Measurements from ENCODE around the gene CGB3. TPM values are rescaled to one million over a fixed set of nuclear protein-coding genes. Genes with fewer than 3 reads are reported as not detected.
"Not testable (repeated sequence)": the region's sequence is repeated elsewhere in the genome, so short reads cannot be mapped to it uniquely, and the experiment has no call there.

CGB3 gene
- not detected for total RNA-seq

DNA sequence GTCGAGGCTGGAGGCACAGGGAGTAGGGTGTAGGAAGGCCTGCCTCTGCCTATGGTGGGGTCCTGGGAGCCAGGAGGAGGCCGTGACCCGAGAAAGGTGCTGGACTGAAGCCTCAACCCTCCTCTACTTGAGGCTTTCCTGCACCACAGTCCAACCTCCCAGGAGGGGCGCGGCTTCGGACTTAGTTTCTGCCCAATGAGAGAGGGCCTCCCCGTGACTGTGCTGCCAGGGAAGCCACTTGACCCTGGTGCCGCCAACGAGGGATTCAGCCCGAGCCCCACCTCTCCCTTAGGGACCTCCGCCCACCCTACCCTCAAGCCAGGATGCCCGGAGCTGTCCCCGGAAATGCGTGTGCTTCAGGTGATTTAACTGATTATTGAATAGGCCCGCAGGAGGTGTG lies at the start of gene CGB3:
CGB3 (minus strand) TSS at position 101 of the 400 bp plus-strand sequence. CDS start 362 bp downstream, outside the sequence.
- H3K36me3 Mint-ChIP-seq (ENCODE audit: low read depth); H3K4me3 Mint-ChIP-seq; H3K9me3 Mint-ChIP-seq; CTCF ChIA-PET; POLR2A ChIA-PET; DNase-seq; H3K27ac Mint-ChIP-seq: not testable (repeated sequence)
- Mint-ChIP-seq H3K27me3 (peaks cover 14% of the 10 kb centered on the region), H3K4me1 (peaks cover 16% of the 10 kb centered on the region)

DNA sequence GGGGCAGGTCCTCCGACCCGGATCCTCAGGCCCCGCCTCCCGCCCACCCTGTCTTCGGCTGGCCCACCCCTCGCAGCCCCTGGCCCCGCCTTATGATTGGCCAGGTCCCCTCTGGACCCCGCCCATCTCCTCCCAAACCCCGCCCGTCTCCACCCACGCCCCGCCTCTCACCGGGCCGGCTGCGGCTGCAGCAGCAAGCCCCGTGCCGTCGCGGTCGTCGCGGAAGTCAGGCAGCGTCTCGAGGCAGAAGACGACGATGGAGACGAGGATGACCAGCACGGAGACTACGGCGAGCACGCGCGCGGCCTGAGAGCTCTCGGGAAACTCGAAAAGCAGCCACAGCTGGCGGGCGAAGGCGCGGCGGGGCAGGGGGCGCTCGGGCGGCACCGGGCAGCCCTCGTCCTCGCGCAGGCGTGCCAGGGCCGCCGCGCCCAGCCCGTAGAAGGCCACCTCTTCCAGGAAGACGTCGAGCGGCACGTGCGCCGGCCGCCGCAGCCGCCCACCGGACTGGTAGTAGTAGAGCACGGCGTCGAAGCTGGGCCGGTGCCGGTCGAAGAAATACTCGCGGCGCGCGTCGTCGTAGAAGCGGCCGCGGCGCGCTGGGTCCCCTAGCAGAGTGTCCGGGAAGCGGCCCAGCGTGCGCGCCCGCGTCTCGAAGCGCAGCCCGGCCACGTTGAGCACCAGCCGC lies 47.9 kb upstream of the CGB3 start:
- no peak overlapping the region for H3K27ac Mint-ChIP-seq
- peaks cover 6% of the 10 kb centered on the region for H3K9me3 Mint-ChIP-seq
- CTCF ChIA-PET = interaction anchor here (0.6 kb wide), 1 partner anchor 186 kb away, joined by 6 read pairs; no protein-coding TSS in a partner anchor
- H3K4me3 Mint-ChIP-seq = no peak overlapping the region
- peaks cover 54% of the 10 kb centered on the region for H3K27me3 Mint-ChIP-seq
- peaks cover 7% of the 10 kb centered on the region for H3K36me3 Mint-ChIP-seq (ENCODE audit: low read depth)
- POLR2A ChIA-PET = no interaction called here
- no peak for DNase-seq
- H3K4me1 Mint-ChIP-seq = peaks cover 11% of the 10 kb centered on the region

DNA sequence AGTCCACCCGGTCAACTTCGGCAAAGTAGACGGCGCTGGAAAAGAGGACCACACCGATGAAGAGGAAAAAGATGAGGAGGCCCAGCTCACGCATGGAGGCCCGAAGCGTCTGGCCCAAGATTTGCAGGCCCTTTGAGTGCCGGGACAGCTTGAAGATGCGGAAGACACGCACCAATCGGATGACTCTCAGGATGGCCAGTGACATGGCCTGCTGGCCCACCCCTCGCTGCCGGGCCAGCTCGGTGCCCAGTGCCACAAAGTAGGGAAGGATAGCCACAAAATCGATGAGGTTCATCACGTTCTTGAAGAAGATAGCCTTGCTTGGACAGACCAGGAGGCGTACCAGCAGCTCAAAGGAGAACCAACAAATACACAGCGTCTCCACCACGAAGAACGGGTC lies 46.3 kb upstream of the CGB3 start:
- CTCF ChIA-PET = interaction anchor here (0.5 to 2.0 kb wide), 5 partner anchors 18 to 77 kb away, joined by 3 to 4 read pairs (median 3); partner anchors contain the start of genes GYS1 and RUVBL2
- Mint-ChIP-seq H3K9me3 (peaks cover 6% of the 10 kb centered on the region), H3K4me1 (peaks cover 11% of the 10 kb centered on the region), H3K27me3 (peaks cover 68% of the 10 kb centered on the region), H3K36me3 (ENCODE audit: low read depth) (peaks cover 7% of the 10 kb centered on the region), H3K4me3 (no peak overlapping the region), H3K27ac (no peak overlapping the region)
- DNase-seq = no peak
- POLR2A ChIA-PET = no interaction called here

DNA sequence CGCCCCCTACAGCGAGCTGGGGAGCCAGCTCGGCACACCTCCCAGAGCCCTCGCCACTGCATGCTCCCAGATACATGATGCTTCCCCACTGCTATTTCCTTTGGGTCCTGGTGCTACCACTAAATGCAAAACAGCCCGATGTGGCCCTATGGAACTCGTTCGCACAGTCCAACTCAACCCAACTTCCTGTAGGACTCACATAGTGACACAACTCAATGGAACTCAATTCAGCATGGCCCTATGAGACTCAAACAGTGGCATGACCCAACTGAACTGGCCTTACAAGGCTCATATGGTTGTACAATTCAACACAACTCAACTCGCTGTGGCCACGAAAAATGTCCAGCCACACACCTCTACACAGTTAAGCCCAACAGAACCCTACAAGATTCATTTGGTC lies 44.9 kb upstream of the CGB3 start:
- peaks cover 74% of the 10 kb centered on the region for H3K27me3 Mint-ChIP-seq
- POLR2A ChIA-PET = no interaction called here
- H3K4me1 Mint-ChIP-seq = peaks cover 11% of the 10 kb centered on the region
- no peak overlapping the region for H3K27ac Mint-ChIP-seq
- H3K9me3 Mint-ChIP-seq = peaks cover 6% of the 10 kb centered on the region
- no peak for DNase-seq
- CTCF ChIA-PET = interaction anchor here (0.6 to 2.0 kb wide), 2 partner anchors 20 to 103 kb away, joined by 3 to 4 read pairs; no protein-coding TSS in a partner anchor
- no peak overlapping the region for H3K4me3 Mint-ChIP-seq
- peaks cover 7% of the 10 kb centered on the region for H3K36me3 Mint-ChIP-seq (ENCODE audit: low read depth)

DNA sequence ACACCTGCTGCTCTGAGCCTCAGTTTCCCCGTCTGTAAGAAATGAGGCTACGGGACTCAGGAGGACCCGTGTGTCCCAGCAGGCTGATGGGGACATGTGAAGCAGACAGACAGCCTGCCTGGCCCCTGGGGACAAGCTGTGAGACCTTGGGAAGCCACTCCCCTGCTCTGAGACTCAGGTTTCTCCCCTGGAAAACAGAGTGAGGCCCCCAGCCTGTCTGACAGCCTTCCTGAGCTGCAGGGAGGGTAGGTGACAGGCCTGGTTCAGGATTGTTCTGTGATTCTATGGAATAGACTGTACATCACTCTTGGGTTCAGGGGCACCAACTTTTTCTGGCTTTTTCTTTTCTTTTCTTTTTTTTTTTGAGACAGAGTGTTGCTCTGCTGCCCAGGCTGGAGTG lies 43.4 kb upstream of the CGB3 start:
- Mint-ChIP-seq H3K36me3 (ENCODE audit: low read depth) (no peaks in the 10 kb centered on the region), H3K4me1 (peaks cover 2% of the 10 kb centered on the region), H3K27ac (no peak overlapping the region), H3K4me3 (no peak overlapping the region), H3K27me3 (peaks cover 72% of the 10 kb centered on the region), H3K9me3 (peaks cover 6% of the 10 kb centered on the region)
- POLR2A ChIA-PET = no interaction called here
- no peak for DNase-seq
- CTCF ChIA-PET = no interaction called here

DNA sequence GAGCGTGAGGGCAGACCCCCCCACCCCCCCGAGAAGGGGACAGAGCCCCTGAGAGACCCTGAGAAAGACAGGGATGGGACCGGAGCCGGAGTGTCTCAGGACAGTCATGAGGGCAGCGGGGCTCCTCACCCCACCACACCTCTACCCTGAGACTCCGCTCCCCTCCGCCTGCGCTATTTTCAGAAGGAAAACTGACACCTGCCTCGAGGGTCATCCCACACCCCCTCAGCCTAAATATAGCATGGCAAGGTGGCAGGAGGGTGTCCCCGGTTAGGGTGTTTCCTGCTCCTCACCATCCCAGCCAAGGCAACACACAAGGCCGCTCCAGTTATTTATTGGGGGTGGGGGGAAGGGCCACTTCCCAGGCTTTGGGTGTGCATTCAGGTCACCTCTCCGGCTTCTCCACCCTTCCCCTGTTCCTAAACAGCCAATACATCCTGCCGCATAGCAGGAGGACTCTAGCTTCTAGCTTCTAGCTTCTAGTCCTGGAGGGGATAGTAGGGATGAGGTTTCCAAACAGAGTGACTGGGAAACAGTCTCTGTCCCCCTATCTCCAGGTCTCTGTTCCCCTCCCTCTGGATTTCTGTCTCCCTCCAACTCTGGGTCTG lies 41.9 kb upstream of the CGB3 start:
- no peaks in the 10 kb centered on the region for H3K36me3 Mint-ChIP-seq (ENCODE audit: low read depth)
- DNase-seq = no peak
- ChIA-PET CTCF (interaction anchor here (2.0 kb wide), 1 partner anchor 9 kb away, joined by 6 read pairs; no protein-coding TSS in a partner anchor), POLR2A (no interaction called here)
- H3K9me3 Mint-ChIP-seq = peaks cover 6% of the 10 kb centered on the region
- H3K27me3 Mint-ChIP-seq = peaks cover 69% of the 10 kb centered on the region
- no peak overlapping the region for H3K4me3 Mint-ChIP-seq
- H3K4me1 Mint-ChIP-seq = no peaks in the 10 kb centered on the region
- no peak overlapping the region for H3K27ac Mint-ChIP-seq

DNA sequence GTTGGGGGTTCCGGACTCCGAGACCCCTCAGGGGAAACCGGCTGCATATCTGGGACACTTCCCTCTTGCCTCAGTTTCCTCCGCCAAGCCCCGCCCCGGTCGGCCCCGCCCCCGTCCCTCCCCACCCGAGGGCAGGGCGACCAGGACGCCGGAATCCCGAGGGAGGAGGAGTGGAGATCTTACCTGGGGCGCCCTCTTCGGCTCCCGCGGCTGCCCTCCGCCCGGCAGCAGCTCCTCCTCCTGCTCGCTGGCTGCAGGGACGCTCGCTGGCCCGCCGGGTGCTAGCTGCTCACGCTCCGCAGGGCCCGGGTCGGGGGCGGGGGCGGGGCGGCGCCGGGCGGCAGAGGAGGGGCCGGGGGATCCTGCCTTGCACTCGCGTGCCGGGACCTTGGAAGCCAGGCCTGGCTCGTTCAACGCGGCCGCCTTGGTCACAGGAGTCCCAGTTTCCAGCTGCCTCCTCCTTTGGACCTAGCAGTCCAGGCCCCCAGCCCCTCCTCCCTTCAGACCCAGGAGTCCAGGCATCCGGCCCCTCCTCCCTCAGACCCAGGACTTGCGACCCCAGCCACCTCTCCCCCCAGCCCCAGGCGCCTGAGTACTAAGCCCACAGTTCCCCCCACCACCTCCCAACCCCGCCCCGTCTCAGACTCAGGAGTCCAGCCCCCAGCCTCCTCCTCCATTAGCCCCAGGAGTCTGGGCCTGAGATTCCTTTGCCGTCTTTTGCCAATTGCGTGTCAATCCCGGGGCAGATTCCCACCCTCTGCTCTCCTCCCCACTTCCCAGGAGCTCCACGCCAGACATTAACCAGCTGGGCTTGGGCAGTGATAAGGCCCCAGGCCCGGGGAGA lies 40.9 kb upstream of the CGB3 start, which contains the start of gene NTF4:
NTF4 (minus strand) TSS at position 51 of the 844 bp plus-strand sequence. CDS start 2,821 bp downstream, outside the sequence.
- CTCF ChIA-PET = interaction anchor here (0.6 to 2.0 kb wide), 2 partner anchors 8 to 19 kb away, joined by 3 to 6 read pairs; no protein-coding TSS in a partner anchor
- Mint-ChIP-seq H3K27ac (no peak within 1 kb of the TSS), H3K27me3 (peaks cover 69% of the 10 kb centered on the region), H3K9me3 (no peaks in the 10 kb centered on the region), H3K4me3 (no peak within 1 kb of the TSS), H3K4me1 (no peaks in the 10 kb centered on the region), H3K36me3 (ENCODE audit: low read depth) (no peaks in the 10 kb centered on the region)
- POLR2A ChIA-PET = interaction anchor here (0.6 kb wide), 1 partner anchor 78 kb away, joined by 4 read pairs; no protein-coding TSS in a partner anchor
- no peak for DNase-seq

DNA sequence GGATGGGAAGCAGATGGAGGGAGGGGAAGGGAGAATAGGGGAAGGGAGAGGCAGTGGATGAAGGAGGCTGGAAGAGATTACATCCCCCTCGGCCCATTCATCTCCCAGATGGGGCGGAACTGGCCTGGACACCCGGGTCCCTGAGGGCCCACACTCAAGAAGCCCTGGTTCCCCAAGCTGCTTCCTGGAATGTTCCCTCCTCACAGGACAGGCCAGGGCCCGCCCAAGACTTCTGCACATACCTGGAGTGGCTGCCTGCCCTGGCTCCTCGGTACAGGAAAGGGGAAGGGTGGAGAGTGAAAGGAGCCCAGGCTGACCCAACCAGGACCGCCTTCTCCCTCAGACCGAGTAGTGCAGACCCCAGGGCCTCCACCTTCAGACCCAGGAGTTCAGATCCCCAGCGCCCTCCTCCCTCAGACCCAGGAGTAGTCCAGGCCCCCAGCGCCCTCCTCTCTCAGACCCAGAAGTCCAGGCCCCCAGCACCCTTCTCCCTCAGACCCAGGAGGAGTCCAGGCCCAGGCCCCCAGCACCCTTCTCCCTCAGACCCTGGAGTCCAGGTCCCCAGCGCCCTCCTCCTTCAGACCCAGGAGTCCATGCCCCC lies 40.0 kb upstream of the CGB3 start:
- H3K27me3 Mint-ChIP-seq = peaks cover 70% of the 10 kb centered on the region
- no peaks in the 10 kb centered on the region for H3K9me3 Mint-ChIP-seq
- CTCF ChIA-PET = no interaction called here
- no peaks in the 10 kb centered on the region for H3K4me1 Mint-ChIP-seq
- H3K27ac Mint-ChIP-seq = no peak overlapping the region
- POLR2A ChIA-PET = no interaction called here
- no peak for DNase-seq
- H3K4me3 Mint-ChIP-seq = no peak overlapping the region
- H3K36me3 Mint-ChIP-seq (ENCODE audit: low read depth) = no peaks in the 10 kb centered on the region

DNA sequence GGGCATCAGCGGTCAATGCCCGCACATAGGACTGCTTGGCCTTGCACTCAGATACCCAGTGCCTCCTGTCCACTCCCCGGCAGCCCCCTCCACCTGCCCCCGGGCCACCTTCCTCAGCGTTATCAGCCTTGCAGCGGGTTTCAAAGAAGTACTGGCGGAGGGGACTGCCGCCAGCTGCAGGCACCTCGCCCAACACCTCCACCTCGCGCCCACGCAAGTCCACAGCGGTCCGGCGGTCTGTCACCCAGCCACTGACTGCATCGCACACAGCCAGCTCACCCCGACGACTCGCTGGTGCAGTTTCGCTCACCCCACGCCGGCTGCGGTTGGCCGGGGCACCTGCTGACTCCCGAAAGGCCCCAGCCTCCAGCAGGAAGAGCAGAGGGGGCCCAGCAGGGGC lies 37.3 kb upstream of the CGB3 start:
- peaks cover 17% of the 10 kb centered on the region for H3K4me1 Mint-ChIP-seq
- no peak overlapping the region for H3K27ac Mint-ChIP-seq
- H3K9me3 Mint-ChIP-seq = no peaks in the 10 kb centered on the region
- POLR2A ChIA-PET = no interaction called here
- no peak overlapping the region for H3K4me3 Mint-ChIP-seq
- CTCF ChIA-PET = interaction anchor here (0.6 to 0.7 kb wide), 2 partner anchors 27 to 267 kb away, joined by 3 read pairs; no protein-coding TSS in a partner anchor
- no peak for DNase-seq
- peaks cover 75% of the 10 kb centered on the region for H3K27me3 Mint-ChIP-seq
- H3K36me3 Mint-ChIP-seq (ENCODE audit: low read depth) = no peaks in the 10 kb centered on the region

DNA sequence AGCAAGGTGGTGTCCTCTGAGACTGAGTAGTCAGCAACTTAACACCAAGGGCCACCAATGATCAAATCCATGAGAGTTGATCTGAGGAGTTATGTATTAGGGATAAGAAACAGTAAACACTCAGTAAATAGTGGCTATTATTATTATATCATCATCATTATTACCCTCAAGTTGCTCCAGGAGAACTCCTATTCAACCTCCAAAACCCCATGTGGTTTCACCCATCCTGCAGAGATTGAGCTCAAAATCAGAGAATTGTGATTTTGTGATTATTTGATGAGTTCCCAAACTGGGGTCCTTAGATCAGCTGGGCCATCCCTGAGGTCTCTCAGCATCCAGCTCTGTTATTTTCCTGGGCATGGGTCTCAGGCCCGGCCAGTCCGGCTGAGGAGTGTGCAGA lies 36.9 kb upstream of the CGB3 start:
- H3K4me3 Mint-ChIP-seq = no peak overlapping the region
- H3K4me1 Mint-ChIP-seq = peaks cover 20% of the 10 kb centered on the region
- POLR2A ChIA-PET = no interaction called here
- no peaks in the 10 kb centered on the region for H3K9me3 Mint-ChIP-seq
- no peak overlapping the region for H3K27ac Mint-ChIP-seq
- DNase-seq = no peak
- CTCF ChIA-PET = interaction anchor here (0.6 to 1.5 kb wide), 3 partner anchors 28 to 268 kb away, joined by 3 to 6 read pairs (median 3); no protein-coding TSS in a partner anchor
- H3K36me3 Mint-ChIP-seq (ENCODE audit: low read depth) = no peaks in the 10 kb centered on the region
- peaks cover 74% of the 10 kb centered on the region for H3K27me3 Mint-ChIP-seq

DNA sequence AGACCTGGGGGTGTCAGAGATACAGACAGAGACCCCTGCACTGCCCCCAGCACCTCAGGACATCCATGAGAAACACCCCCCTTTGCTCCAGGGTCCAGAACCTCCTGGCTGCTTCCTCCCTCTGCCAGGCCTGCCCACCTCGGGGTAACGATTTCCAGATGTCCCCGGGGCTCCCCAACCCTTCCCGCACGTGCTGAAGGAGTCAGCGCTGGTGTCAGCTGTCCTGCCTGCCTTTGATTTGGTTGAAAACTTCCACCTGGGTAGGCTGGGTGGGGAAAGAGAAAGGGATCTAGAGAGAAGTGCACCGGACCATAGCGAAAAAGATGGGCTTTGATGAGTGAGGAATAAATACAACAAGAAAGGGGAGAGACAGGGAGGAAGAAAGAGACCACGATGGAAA lies 34.9 kb upstream of the CGB3 start:
- peaks cover 71% of the 10 kb centered on the region for H3K27me3 Mint-ChIP-seq
- ChIA-PET POLR2A (no interaction called here), CTCF (no interaction called here)
- H3K4me1 Mint-ChIP-seq = peaks cover 23% of the 10 kb centered on the region
- no peaks in the 10 kb centered on the region for H3K9me3 Mint-ChIP-seq
- no peak overlapping the region for H3K27ac Mint-ChIP-seq
- no peak overlapping the region for H3K4me3 Mint-ChIP-seq
- no peak for DNase-seq
- no peaks in the 10 kb centered on the region for H3K36me3 Mint-ChIP-seq (ENCODE audit: low read depth)

DNA sequence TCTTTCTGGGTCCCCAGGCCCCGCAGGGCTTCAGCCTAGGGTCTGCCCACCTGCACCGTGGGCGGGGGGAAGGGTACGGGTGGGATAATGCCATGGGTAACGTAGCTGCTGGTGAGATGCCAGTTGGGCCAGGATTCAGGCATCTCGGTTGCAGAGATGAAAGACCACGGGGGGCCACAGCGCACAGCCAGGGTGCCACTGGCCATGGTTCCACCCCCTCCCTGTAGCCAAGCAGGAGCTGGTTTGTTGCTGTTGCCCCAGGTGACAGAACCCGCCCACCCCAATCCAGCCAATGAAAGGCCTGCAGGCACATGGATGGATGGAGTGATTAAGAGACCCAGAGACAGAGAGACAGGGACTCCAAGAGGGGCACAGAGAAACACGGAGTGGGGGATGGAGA lies 34.4 kb upstream of the CGB3 start:
- no peak for DNase-seq
- Mint-ChIP-seq H3K36me3 (ENCODE audit: low read depth) (no peaks in the 10 kb centered on the region), H3K27me3 (peaks cover 66% of the 10 kb centered on the region), H3K27ac (no peak overlapping the region), H3K4me3 (no peak overlapping the region), H3K9me3 (no peaks in the 10 kb centered on the region), H3K4me1 (peaks cover 23% of the 10 kb centered on the region)
- ChIA-PET CTCF (interaction anchor here (0.8 to 1.6 kb wide), 3 partner anchors 38 to 140 kb away, joined by 3 to 7 read pairs (median 6); a partner anchor contains a TSS), POLR2A (no interaction called here)

All from activated CD4-positive, alpha-beta T cell treated with anti-CD3 and anti-CD28 coated beads, Interleukin-2, amount 10 ng/mL, durations not matched to agents 7 days and 5 days (primary cell).